22Rv1 (cell line): ENCODE data around the gene MAPT.

ENCODE experiments used
- CTCF ChIP-seq: fragments of 450-650 bp; IDR thresholded peaks from 2 replicates; pipeline ENCODE4 v1.5.1; 2017; ENCODE audit warnings: mild to moderate bottlenecking
- ZFX ChIP-seq: fragments of 450-650 bp; IDR thresholded peaks from 2 replicates; pipeline ENCODE4 v1.6.1; 2017; ENCODE audit warnings: antibody characterized with exemption, borderline replicate concordance

- TF ChIP-seq CTCF (no peak), ZFX (no peak)
These were observed 52.5 kb downstream of the MAPT start for GRCh38 chr17:45946841-45947256.
